Peyer's patch (tissue), 4 donors: ENCODE results near the gene CCND1.

Experiments
- POLR2A ChIP-seq, 2 donors: fragments of 450-650 bp; IDR thresholded peaks; one replicate each; pipeline ENCODE4 v1.5.1; 2017; ENCODE audit warnings: antibody characterized with exemption in 2 of 2, mild to moderate bottlenecking in 2 of 2, moderate library complexity in 2 of 2
- TF ChIP-seq, protein P1 (sequence below), 6 experiments: fragments of 450-650 bp in 4 of 6; fragments of 200-600 bp in 2 of 6; sonication (generic) in 1 of 6; IDR thresholded peaks; one replicate each; pipeline ENCODE4 v1.5.1; 2017 to 2019; ENCODE audit warnings: antibody characterized with exemption in 6 of 6, mild to moderate bottlenecking in 3 of 6, moderate library complexity in 1 of 6

GRCh38 chr11:69684651-69685050, 43.7 kb downstream of the CCND1 start:
- TF ChIP-seq POLR2A (IDR thresholded peaks at IDR 0.05), result no peak
- TF ChIP-seq, protein P1, sequence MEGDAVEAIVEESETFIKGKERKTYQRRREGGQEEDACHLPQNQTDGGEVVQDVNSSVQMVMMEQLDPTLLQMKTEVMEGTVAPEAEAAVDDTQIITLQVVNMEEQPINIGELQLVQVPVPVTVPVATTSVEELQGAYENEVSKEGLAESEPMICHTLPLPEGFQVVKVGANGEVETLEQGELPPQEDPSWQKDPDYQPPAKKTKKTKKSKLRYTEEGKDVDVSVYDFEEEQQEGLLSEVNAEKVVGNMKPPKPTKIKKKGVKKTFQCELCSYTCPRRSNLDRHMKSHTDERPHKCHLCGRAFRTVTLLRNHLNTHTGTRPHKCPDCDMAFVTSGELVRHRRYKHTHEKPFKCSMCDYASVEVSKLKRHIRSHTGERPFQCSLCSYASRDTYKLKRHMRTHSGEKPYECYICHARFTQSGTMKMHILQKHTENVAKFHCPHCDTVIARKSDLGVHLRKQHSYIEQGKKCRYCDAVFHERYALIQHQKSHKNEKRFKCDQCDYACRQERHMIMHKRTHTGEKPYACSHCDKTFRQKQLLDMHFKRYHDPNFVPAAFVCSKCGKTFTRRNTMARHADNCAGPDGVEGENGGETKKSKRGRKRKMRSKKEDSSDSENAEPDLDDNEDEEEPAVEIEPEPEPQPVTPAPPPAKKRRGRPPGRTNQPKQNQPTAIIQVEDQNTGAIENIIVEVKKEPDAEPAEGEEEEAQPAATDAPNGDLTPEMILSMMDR (IDR thresholded peaks at IDR 0.05), result no peak
